ENCODE results near the gene ZC3H12A. TPM values are rescaled to one million over a fixed set of nuclear protein-coding genes. Genes with fewer than 3 reads are reported as not detected.

The ZC3H12A gene
- total RNA-seq, 4 donors from 2014 or later, result 36.0 to 42.9 (median 39.0) TPM

- no peak for TF ChIP-seq POLR2A (IDR thresholded peaks at IDR 0.05)
- TF ChIP-seq, protein P1, sequence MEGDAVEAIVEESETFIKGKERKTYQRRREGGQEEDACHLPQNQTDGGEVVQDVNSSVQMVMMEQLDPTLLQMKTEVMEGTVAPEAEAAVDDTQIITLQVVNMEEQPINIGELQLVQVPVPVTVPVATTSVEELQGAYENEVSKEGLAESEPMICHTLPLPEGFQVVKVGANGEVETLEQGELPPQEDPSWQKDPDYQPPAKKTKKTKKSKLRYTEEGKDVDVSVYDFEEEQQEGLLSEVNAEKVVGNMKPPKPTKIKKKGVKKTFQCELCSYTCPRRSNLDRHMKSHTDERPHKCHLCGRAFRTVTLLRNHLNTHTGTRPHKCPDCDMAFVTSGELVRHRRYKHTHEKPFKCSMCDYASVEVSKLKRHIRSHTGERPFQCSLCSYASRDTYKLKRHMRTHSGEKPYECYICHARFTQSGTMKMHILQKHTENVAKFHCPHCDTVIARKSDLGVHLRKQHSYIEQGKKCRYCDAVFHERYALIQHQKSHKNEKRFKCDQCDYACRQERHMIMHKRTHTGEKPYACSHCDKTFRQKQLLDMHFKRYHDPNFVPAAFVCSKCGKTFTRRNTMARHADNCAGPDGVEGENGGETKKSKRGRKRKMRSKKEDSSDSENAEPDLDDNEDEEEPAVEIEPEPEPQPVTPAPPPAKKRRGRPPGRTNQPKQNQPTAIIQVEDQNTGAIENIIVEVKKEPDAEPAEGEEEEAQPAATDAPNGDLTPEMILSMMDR (IDR thresholded peaks at IDR 0.05), result no peak
- WGBS, 2 donors, result 37 to 41% methylated on average over 14 to 15 of the region's 15 CpGs
- intact Hi-C loops (cut with DNase I; ENCODE audit: low total_unique reads), result no loop called here
- DNase-seq (ENCODE audit: low spot score in 2 of 2), result no peak
- H3K4me3 ChIP-seq (ENCODE audit: low read depth, poor library complexity, severe bottlenecking), result no peak overlapping the region
Measured at GRCh38 chr1:37448691-37449417, 25.5 kb upstream of the ZC3H12A start.

DNA sequence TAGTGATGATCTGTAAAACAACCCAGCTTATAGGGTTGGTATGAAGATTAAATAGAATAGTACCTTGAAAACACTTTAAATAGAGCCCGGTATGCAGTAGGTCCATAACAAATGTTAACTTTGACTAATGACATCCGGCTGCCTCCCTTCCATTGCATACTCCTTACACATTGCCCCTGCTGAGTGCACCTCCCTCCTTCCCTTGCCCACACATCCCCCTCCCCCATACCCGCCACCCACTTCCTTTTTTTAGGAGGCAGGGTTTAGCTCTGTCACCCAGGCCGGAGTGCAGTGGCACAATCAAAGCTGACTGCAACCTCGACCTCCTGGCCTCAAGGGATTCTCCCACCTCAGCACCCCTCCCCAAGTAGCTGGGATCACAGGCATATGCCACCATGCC lies 24.4 kb upstream of the ZC3H12A start:
- no peak overlapping the region for H3K4me3 ChIP-seq (ENCODE audit: low read depth, poor library complexity, severe bottlenecking)
- TF ChIP-seq, protein P1 (IDR thresholded peaks at IDR 0.05), result no peak
- TF ChIP-seq POLR2A (IDR thresholded peaks at IDR 0.05), result no peak
- intact Hi-C loops (cut with DNase I; ENCODE audit: low total_unique reads), result loop anchor here (5.0 to 10.0 kb wide), 2 partner anchors 37 to 235 kb away; no protein-coding TSS in a partner anchor
- DNase-seq (ENCODE audit: low spot score in 2 of 2), result no peak
- WGBS, 2 donors, result 42 to 46% methylated on average over 5 of the region's 5 CpGs

DNA sequence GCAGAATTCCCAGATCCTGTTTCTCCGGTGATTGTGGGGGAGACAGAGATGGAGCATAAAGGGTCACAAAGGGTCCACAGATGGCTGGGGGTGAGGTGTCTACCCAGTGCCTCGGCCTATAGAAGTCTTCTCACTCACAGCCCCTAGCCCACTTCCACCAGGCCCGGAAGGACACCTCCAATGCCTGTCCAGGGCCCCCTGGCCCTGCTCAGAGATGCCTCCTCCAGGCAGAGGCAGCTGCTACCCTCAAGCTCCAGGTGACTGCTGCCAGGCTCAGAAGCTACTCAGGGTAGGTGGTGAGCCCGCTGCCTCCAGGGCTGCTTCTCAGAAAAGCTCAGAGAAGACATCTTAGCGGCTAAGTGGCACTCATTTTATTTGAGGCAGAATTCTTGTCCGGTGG lies 22.0 kb upstream of the ZC3H12A start:
- no peak for TF ChIP-seq POLR2A (IDR thresholded peaks at IDR 0.05)
- TF ChIP-seq, protein P1 (IDR thresholded peaks at IDR 0.05), result no peak
- intact Hi-C loops (cut with DNase I; ENCODE audit: low total_unique reads), result loop anchor here (5.0 to 10.0 kb wide), 2 partner anchors 35 to 232 kb away; no protein-coding TSS in a partner anchor
- no peak for DNase-seq (ENCODE audit: low spot score in 2 of 2)
- WGBS, 2 donors, result 76 to 89% methylated on average over 5 to 6 of the region's 6 CpGs
- H3K4me3 ChIP-seq (ENCODE audit: low read depth, poor library complexity, severe bottlenecking), result no peak overlapping the region

DNA sequence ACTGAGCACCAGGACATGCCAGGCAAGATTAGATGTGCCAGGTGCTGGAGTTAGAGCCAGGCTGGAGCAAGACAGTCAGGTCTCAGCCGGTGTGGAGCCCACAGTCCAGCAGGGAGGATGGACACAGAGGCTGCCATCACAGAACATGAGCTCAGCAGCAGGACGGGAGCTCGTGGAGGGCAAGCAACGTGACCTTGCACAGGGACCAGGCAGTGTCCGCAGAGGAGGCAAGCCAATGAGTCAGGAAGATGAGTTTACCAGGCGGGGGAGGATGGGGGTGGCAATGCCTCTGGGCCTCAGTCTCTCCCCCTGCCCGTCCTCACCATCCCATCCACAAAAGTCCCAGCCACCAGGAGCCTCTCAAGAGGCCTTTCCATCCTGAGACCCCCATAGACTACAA lies 20.7 kb upstream of the ZC3H12A start:
- 80 to 81% methylated on average over 7 of the region's 7 CpGs for WGBS, 2 donors
- no peak for DNase-seq (ENCODE audit: low spot score in 2 of 2)
- TF ChIP-seq POLR2A (IDR thresholded peaks at IDR 0.05), result no peak
- TF ChIP-seq, protein P1 (IDR thresholded peaks at IDR 0.05), result no peak
- intact Hi-C loops (cut with DNase I; ENCODE audit: low total_unique reads), result loop anchor here (5.0 to 10.0 kb wide), 2 partner anchors 34 to 231 kb away; no protein-coding TSS in a partner anchor
- no peak overlapping the region for H3K4me3 ChIP-seq (ENCODE audit: low read depth, poor library complexity, severe bottlenecking)

DNA sequence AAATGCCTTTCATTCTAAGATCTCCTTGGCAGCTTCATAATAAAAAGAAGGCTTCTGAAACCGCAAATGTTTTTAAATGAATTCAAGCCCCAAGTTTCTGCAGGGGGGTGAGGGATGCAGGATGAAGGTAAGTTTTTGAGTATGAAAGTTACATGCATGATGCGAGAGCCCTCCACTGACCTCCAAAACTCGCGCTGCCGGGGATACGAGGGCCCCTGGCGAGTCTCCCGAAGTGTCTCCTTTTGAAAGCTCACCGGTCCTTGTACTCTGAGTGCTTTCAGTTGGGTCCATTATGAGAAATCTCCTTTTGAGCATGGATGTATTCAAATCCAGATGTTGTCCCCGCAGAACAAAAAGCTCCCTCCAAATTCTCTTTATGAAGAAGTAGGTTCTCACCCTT lies 18.9 kb upstream of the ZC3H12A start:
- WGBS, 2 donors, result 82 to 88% methylated on average over 10 of the region's 10 CpGs
- intact Hi-C loops (cut with DNase I; ENCODE audit: low total_unique reads), result loop anchor here (10.0 kb wide), 1 partner anchor 229 kb away; no protein-coding TSS in a partner anchor
- TF ChIP-seq POLR2A (IDR thresholded peaks at IDR 0.05), result no peak
- TF ChIP-seq, protein P1 (IDR thresholded peaks at IDR 0.05), result no peak
- no peak overlapping the region for H3K4me3 ChIP-seq (ENCODE audit: low read depth, poor library complexity, severe bottlenecking)
- DNase-seq (ENCODE audit: low spot score in 2 of 2), result no peak

Data from lower leg skin (tissue), 4 donors.